HL-60 (cell line): Measurements from ENCODE around the gene PWWP2B.

Experiments used
- POLR2AphosphoS5 ChIP-seq: IDR thresholded peaks from 2 replicates; pipeline ENCODE4 v1.6.1; 2012; ENCODE audit warnings: low read depth
- TF ChIP-seq, protein P1 (sequence below): IDR thresholded peaks from one replicate; pipeline ENCODE4 v1.5.1; 2011; ENCODE audit warnings: low read length, control low read depth, inconsistent platforms; ENCODE audit not compliant: insufficient read depth

DNA sequence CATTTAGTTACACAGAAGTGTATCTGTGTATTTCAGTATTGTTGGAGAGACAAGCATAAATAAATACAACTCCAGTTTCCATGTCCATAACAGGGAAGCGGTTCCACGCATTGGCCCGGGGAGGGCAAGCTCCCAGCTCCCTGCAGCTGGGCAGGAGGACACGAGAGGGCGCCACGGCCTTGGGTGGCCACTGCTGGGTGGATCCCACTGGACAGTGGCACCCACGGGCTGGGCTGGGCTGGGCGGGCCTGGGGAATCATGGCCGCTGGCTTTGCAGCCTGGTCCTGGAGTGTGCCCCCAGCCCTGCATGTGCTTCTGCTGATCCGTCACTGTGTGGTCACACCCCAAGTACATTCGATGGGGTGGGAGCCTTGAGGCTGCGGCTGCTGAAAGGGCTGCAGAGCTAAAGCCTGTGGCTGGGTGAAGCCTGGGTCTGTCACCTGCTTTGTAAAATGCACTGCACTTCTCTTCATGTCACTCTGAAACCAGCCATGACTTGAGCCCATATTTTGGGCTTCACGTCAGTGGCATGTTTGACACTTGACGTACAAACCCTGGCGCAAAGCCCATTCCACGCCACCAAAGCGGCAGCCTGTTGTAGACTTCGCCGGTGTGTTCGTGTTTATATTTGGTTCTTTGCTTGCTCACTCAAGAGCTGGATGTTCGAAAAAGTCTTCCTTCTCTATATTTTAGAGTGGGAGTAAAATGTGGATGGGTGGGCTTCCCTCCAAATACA is 37.5 kb upstream of the PWWP2B start:
- TF ChIP-seq, protein P1, sequence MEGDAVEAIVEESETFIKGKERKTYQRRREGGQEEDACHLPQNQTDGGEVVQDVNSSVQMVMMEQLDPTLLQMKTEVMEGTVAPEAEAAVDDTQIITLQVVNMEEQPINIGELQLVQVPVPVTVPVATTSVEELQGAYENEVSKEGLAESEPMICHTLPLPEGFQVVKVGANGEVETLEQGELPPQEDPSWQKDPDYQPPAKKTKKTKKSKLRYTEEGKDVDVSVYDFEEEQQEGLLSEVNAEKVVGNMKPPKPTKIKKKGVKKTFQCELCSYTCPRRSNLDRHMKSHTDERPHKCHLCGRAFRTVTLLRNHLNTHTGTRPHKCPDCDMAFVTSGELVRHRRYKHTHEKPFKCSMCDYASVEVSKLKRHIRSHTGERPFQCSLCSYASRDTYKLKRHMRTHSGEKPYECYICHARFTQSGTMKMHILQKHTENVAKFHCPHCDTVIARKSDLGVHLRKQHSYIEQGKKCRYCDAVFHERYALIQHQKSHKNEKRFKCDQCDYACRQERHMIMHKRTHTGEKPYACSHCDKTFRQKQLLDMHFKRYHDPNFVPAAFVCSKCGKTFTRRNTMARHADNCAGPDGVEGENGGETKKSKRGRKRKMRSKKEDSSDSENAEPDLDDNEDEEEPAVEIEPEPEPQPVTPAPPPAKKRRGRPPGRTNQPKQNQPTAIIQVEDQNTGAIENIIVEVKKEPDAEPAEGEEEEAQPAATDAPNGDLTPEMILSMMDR = no peak
- no peak for TF ChIP-seq POLR2AphosphoS5
